GM12865 (cell line): ENCODE results near the gene FBXW11.

Source experiments
- DNase-seq: peaks from one replicate; pipeline ENCODE4 v3.0.0; 2010; ENCODE audit warnings: low read depth
- H3K4me3 ChIP-seq: 2 replicates; pipeline ENCODE4 v1.5.1; 2011; ENCODE audit warnings: mild to moderate bottlenecking, low read depth, low read length, control low read depth
- TF ChIP-seq, protein P1 (sequence below): IDR thresholded peaks from 2 replicates; pipeline ENCODE4 v1.5.1; 2011; ENCODE audit warnings: low read length, control low read depth, low read depth, inconsistent platforms; ENCODE audit not compliant: insufficient read depth; ENCODE audit errors: missing control alignments

Gene FBXW11

DNA sequence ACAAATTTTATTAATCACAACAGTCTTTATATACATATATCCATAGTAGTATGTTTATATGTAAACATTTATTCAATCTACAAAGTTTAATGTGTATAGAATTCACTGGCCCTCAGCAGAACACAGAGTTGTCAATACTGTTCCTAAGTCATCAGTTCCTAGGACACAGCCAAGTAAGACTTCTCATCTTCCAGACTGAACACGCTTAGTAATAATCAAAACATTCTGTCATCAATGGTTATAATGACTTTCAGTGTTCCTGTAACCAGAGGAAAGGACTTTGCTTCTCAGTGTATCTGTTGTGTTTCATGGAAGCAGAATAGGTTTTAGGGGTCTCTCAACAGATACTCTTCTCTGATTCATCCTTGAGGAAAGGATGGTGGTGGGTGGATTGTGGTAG, 138.7 kb downstream of the FBXW11 start:
- no peak overlapping the region for H3K4me3 ChIP-seq
- no peak for DNase-seq
- TF ChIP-seq, protein P1, sequence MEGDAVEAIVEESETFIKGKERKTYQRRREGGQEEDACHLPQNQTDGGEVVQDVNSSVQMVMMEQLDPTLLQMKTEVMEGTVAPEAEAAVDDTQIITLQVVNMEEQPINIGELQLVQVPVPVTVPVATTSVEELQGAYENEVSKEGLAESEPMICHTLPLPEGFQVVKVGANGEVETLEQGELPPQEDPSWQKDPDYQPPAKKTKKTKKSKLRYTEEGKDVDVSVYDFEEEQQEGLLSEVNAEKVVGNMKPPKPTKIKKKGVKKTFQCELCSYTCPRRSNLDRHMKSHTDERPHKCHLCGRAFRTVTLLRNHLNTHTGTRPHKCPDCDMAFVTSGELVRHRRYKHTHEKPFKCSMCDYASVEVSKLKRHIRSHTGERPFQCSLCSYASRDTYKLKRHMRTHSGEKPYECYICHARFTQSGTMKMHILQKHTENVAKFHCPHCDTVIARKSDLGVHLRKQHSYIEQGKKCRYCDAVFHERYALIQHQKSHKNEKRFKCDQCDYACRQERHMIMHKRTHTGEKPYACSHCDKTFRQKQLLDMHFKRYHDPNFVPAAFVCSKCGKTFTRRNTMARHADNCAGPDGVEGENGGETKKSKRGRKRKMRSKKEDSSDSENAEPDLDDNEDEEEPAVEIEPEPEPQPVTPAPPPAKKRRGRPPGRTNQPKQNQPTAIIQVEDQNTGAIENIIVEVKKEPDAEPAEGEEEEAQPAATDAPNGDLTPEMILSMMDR, result no peak

DNA sequence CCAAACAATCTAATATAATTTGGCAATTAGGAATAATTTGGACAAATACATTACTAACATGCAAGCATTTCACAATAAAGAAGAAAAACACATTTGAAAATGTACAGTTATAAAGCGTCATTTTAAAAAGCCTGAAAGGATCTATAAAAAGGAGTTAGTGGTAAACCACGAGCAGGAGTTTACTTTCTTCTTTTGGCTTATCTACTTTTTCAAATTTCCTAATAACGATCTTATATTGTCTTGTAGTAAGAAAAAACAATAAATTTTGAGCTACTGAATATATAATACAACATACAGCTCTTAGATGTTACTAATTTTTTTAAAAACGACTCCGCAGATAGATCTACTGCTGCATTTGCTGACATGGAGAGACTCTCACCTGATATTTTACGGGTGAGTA, 141.0 kb downstream of the FBXW11 start:
- TF ChIP-seq, protein P1, result no peak
- no peak for DNase-seq

DNA sequence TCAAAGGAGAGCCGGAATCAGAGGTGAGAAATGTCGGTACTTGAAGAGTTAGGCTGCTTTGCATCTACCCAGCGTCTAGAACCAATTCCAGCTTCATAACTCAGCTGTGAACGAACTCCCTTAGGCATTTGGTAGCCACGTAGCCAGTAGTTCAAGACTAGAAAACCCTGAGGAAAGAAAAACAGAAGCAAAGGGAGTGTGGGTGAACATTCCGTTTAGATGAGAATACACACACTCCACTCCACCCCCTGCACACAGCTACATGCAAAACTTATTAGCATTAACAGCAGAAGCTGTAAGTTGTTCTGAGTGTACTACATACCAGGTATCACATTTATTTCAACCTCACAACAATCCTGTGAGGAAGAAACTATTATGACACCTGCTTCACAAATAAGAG, 142.5 kb downstream of the FBXW11 start:
- H3K4me3 ChIP-seq, result no peak overlapping the region
- no peak for DNase-seq
- TF ChIP-seq, protein P1, result no peak

More for the DNA sequence above, 141.0 kb downstream of the FBXW11 start:
- H3K4me3 ChIP-seq, result no peak overlapping the region

DNA sequence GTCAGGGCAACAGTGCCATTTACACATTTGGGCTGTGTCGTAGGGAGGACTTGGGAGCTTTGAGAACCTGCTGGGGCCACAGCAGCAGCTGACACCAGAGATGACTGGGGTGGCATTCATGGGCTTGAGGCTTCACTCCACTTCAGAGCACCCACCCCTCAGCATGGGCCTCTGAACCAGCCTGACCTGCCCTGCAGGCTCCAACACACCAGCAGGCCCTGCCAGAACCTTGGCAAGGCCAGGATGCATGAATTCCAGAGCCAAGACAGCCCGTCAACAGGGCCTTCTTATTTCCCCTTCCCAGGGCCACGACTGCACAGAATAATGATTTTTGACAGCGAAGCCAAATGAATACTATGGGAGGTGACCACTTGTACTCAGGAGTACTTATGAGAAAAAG, 143.8 kb downstream of the FBXW11 start:
- no peak for DNase-seq
- H3K4me3 ChIP-seq, result no peak overlapping the region
- TF ChIP-seq, protein P1, result no peak

DNA sequence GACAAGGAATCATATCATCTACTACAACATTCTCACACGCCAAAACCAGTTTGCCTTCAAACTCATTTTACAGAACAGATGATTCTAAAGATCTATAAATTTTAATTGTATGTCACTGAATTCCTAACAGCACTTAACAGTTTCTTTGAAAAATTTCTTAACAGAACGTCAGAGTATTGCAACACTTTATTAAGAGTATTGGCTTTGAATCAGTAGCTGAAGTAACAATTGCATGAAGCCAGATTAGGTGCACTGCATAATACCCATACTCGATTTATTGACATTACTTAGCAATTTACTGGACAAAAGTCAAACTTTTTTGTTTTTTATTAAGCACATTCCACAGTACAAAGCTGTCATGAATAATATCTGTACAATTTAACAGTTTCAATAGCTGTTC, 145.1 kb downstream of the FBXW11 start:
- DNase-seq, result no peak
- no peak overlapping the region for H3K4me3 ChIP-seq
- TF ChIP-seq, protein P1, result no peak

DNA sequence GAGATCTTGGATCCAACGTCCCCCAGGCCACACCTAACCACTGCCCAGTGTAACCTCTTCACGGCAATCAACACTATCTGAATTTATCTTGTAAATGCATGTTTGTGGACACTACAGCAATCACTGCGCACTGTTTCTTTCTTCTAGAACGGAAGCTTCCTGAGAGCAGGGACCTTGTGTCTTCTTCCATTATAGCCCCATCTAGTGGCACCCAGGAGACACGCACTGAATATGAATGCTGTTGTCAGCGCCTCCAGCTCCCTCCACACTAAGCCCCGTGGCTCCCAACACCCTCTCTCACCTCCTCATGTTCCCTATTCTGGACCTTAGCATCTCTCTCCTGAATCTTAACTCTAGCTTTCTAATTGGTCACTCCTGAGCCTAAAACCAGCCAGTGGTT, 148.1 kb downstream of the FBXW11 start:
- TF ChIP-seq, protein P1, result peak; percentile 50
- H3K4me3 ChIP-seq, result no peak overlapping the region
- DNase-seq, result peak; percentile 23

DNA sequence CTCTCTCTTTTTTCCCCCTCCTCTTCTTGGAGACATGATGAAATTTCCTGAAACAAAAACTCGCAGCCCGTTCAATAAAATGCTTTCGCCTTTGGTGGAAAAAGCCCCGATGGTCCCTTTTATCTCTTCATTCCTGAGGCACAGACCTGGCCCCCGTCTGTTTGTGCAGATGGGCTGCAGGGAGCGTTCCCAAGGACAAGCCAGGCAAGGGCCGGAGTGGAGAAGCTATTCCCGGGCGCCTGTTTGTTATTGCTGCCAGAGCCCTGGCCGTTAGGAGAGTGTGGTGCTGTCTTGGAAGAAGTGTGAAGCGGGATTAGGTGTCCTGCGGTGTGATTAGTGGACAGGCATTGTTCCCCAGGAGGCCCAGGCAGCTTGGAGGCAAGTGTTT, 149.0 kb downstream of the FBXW11 start:
- TF ChIP-seq, protein P1, result no peak
- no peak overlapping the region for H3K4me3 ChIP-seq
- DNase-seq, result no peak
